Tibial nerve (tissue), 3 donors: ENCODE results near the gene ZNF483.

ENCODE experiments used
- CTCF ChIP-seq, 5 experiments: fragments of 200-600 bp in 3 of 5; fragments of 450-650 bp in 2 of 5; sonication (generic) in 3 of 5; IDR thresholded peaks; one replicate each; pipeline ENCODE4 v1.5.1; 2016 to 2019; ENCODE audit warnings: antibody characterized with exemption in 5 of 5, mild to moderate bottlenecking in 3 of 5, moderate library complexity in 2 of 5
- POLR2A ChIP-seq, 2 donors: fragments of 450-650 bp; IDR thresholded peaks; one replicate each; pipeline ENCODE4 v1.6.1; 2017; ENCODE audit warnings: antibody characterized with exemption in 2 of 2, mild to moderate bottlenecking in 2 of 2, moderate library complexity in 2 of 2

DNA sequence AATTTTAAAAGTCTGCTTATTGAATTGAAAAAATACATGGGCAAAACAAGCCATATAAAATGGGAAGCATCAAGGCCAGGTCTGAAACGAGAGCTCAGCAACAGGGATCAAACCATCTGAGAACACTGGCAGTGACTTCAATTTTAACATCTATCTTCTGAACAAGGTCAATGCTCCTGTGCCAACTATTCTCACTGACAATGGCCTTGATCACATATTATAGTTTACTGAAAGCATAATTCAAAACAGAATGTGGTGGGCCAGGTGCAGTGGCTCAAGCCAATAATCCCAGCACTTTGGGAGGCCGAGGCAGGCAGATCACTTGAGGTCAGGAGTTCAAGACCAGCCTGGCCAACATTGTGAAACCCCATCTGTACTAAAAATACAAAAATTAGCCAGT, 49.8 kb upstream of the ZNF483 start:
- TF ChIP-seq CTCF (IDR thresholded peaks at IDR 0.05) (no peak), POLR2A (IDR thresholded peaks at IDR 0.05) (no peak)
